ENCODE measurements around the gene IDH1. TPM values are rescaled to one million over a fixed set of nuclear protein-coding genes. Genes with fewer than 3 reads are reported as not detected.

Gene IDH1
- total and polyA plus RNA-seq, 2 of the 4 experiments (the other 2 are of a cell fraction) = 53.5 to 77.1 TPM

DNA sequence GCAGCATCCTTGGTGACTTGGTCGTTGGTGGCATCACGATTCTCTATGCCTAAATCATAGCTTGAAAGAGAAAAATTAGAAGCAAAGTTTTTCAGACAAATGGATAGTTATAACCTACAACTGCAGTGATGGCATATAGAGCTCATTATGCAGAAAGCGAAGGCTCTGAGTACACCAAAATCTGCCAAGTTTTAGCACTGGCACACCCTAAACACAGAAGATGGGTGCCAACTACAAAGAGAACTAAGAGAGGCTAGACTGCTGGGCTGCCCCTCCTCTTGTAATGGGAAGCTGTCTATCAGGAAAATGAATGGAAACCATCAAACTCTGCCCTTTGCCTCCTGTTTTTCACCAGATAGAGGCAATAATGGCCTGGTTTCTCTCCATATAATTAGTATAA, 6.3 kb downstream of the IDH1 start:
- DNase-seq (no peak), ATAC-seq (ENCODE audit: low read depth) (no peak)
- no peak overlapping the region for H2AK9ac ChIP-seq (replicated peaks; ENCODE audit: low read depth, low read length, poor library complexity)
- no peak overlapping the region for H2BK5ac ChIP-seq (ENCODE audit: low read depth, low read length, poor library complexity, severe bottlenecking)
- H3K23ac ChIP-seq (ENCODE audit: low read depth, low read length) = no peak overlapping the region
- no CpG with 5 or more reads among the region's 3 CpGs for WGBS, 2 experiments (ENCODE audit: extremely low coverage in 2 of 2, insufficient read length in 1 of 2)
- no peak overlapping the region for H3K4me2 ChIP-seq (ENCODE audit: low read depth, low read length)
- POLR2A ChIA-PET (ENCODE audit: unreplicated experiment) = no interaction called here
- H3K79me1 ChIP-seq (ENCODE audit: low read depth in 1 of 2, low read length in 2 of 2) = peaks cover under 1 to 7% of the 10 kb centered on the region in 2 experiments; a peak in 3 of 4 replicates
- H4K8ac ChIP-seq (ENCODE audit: low read depth in 2 of 2, low read length in 2 of 2) = no peak overlapping the region
- no peak overlapping the region for H2AFZ ChIP-seq (replicated peaks; ENCODE audit: low read length, poor library complexity)
- no TSS peak for BruUV-seq (replicated peaks)
- H3K14ac ChIP-seq (replicated peaks; ENCODE audit: low read depth, low read length) = no peak overlapping the region
- H4K5ac ChIP-seq (ENCODE audit: low read depth, low read length) = no peak overlapping the region
- no peak overlapping the region for H3K9ac ChIP-seq (ENCODE audit: low read depth, low read length)
- intact Hi-C loops (cut with micrococcal nuclease) = no loop called here
- H2AK5ac ChIP-seq (ENCODE audit: low read depth, low read length) = no peak overlapping the region
- H3K27ac ChIP-seq (ENCODE audit: insufficient read depth, low read length) = no peak overlapping the region
- H3K27me3 ChIP-seq (ENCODE audit: control insufficient read depth, insufficient read depth, low read length) = no peaks in the 10 kb centered on the region
- H3K4ac ChIP-seq (ENCODE audit: low read depth, low read length) = no peak overlapping the region
- H3K4me3 ChIP-seq (ENCODE audit: insufficient read depth, low read depth, low read length) = no peak overlapping the region
- H2BK20ac ChIP-seq (ENCODE audit: low read depth, low read length) = no peak overlapping the region
- TF ChIP-seq CHD1 (IDR thresholded peaks at IDR 0.05; ENCODE audit: low read depth, low read length) = no peak
- TF ChIP-seq, protein P1, sequence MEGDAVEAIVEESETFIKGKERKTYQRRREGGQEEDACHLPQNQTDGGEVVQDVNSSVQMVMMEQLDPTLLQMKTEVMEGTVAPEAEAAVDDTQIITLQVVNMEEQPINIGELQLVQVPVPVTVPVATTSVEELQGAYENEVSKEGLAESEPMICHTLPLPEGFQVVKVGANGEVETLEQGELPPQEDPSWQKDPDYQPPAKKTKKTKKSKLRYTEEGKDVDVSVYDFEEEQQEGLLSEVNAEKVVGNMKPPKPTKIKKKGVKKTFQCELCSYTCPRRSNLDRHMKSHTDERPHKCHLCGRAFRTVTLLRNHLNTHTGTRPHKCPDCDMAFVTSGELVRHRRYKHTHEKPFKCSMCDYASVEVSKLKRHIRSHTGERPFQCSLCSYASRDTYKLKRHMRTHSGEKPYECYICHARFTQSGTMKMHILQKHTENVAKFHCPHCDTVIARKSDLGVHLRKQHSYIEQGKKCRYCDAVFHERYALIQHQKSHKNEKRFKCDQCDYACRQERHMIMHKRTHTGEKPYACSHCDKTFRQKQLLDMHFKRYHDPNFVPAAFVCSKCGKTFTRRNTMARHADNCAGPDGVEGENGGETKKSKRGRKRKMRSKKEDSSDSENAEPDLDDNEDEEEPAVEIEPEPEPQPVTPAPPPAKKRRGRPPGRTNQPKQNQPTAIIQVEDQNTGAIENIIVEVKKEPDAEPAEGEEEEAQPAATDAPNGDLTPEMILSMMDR (conservative IDR thresholded peaks at IDR 0.05; ENCODE audit: low read depth, low read length) = no peak
- TF ChIP-seq RCOR1 (IDR thresholded peaks at IDR 0.05; ENCODE audit: insufficient replicate concordance, low read length) = no peak
- TF ChIP-seq MAZ (IDR thresholded peaks at IDR 0.05; ENCODE audit: borderline replicate concordance, low read depth, low read length) = no peak
- TF ChIP-seq MAFK (IDR thresholded peaks at IDR 0.05; ENCODE audit: low read depth, low read length) = no peak
- TF ChIP-seq NFE2L2 (IDR thresholded peaks at IDR 0.05; ENCODE audit: low read depth, low read length) = no peak
- TF ChIP-seq BHLHE40 (IDR thresholded peaks at IDR 0.05; ENCODE audit: low read depth, low read length) = no peak
- no peak for TF ChIP-seq CEBPB (IDR thresholded peaks at IDR 0.05; ENCODE audit: low read depth, low read length)
- TF ChIP-seq, protein P2, sequence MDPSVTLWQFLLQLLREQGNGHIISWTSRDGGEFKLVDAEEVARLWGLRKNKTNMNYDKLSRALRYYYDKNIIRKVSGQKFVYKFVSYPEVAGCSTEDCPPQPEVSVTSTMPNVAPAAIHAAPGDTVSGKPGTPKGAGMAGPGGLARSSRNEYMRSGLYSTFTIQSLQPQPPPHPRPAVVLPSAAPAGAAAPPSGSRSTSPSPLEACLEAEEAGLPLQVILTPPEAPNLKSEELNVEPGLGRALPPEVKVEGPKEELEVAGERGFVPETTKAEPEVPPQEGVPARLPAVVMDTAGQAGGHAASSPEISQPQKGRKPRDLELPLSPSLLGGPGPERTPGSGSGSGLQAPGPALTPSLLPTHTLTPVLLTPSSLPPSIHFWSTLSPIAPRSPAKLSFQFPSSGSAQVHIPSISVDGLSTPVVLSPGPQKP (IDR thresholded peaks at IDR 0.05; ENCODE audit: borderline replicate concordance, low read depth, low read length) = no peak
- no peak for TF ChIP-seq RAD21 (IDR thresholded peaks at IDR 0.05; ENCODE audit: low read length)
- no peak for TF ChIP-seq RFX5 (IDR thresholded peaks at IDR 0.05; ENCODE audit: low read depth, low read length)
- no peak for TF ChIP-seq SMC3 (IDR thresholded peaks at IDR 0.05; ENCODE audit: low read depth, low read length)
- H2BK120ac ChIP-seq (ENCODE audit: low read depth, low read length) = no peak overlapping the region
- no peaks in the 10 kb centered on the region for H3K9me3 ChIP-seq (ENCODE audit: control insufficient read depth, insufficient read depth, low read length)
- no peaks in the 10 kb centered on the region for H4K20me1 ChIP-seq (ENCODE audit: insufficient read depth, low read length)
- H3K4me1 ChIP-seq (ENCODE audit: control insufficient read depth, insufficient read depth, low read length) = peaks cover 7% of the 10 kb centered on the region
- in situ Hi-C loops (cut with MboI; ENCODE audit: low sequenced_read_pairs) = no loop called here
- CTCF ChIA-PET = no interaction called here
- peaks cover 2% of the 10 kb centered on the region; the same call in 1 of the 2 replicates for H3K9me1 ChIP-seq (ENCODE audit: insufficient read depth, low read length)
- no peak overlapping the region for H2BK15ac ChIP-seq (ENCODE audit: low read depth, low read length)
- H3K36me3 ChIP-seq (ENCODE audit: control insufficient read depth, insufficient read depth, low read length) = peaks cover 14% of the 10 kb centered on the region; the same call in 1 of the 2 replicates
- no peak overlapping the region for H4K91ac ChIP-seq (ENCODE audit: insufficient read depth, low read depth, low read length)
- no peak overlapping the region for H3K56ac ChIP-seq (ENCODE audit: extremely low read depth, insufficient read depth, low read length)
- no peak overlapping the region for H3K18ac ChIP-seq (ENCODE audit: low read depth, low read length)
- dilution Hi-C loops (cut with HindIII; ENCODE audit: low sequenced_read_pairs, unreplicated experiment) = no loop called here

Data from IMR-90 (cell line).